H9 (cell line): Measurements from ENCODE around the gene ERP27. TPM values are rescaled to one million over a fixed set of nuclear protein-coding genes. Genes with fewer than 3 reads are reported as not detected.

Experiments used
- DNase-seq: peaks from one replicate; pipeline ENCODE4 v3.0.0-alpha.2; 2017
- H2AFZ ChIP-seq: one replicate; pipeline ENCODE4 v1.6.1; 2013; ENCODE audit warnings: mild to moderate bottlenecking, low read length, control low read depth, moderate library complexity
- H2AK5ac ChIP-seq: 2 replicates; pipeline ENCODE4 v1.6.1; 2013; ENCODE audit warnings: low read length, control low read depth, mixed read lengths; ENCODE audit not compliant: insufficient read length
- H2BK120ac ChIP-seq: one replicate; pipeline ENCODE4 v1.6.1; 2013; ENCODE audit warnings: low read depth, mild to moderate bottlenecking, low read length, control low read depth, inconsistent platforms; ENCODE audit not compliant: poor library complexity, severe bottlenecking
- H2BK12ac ChIP-seq: 2 replicates; pipeline ENCODE4 v1.6.1; 2013; ENCODE audit warnings: low read length, control low read depth, mixed read lengths, low read depth; ENCODE audit not compliant: insufficient read length
- H2BK15ac ChIP-seq: 2 replicates; pipeline ENCODE4 v1.6.1; 2013; ENCODE audit warnings: low read depth, low read length, control low read depth
- H2BK20ac ChIP-seq: one replicate; pipeline ENCODE4 v1.6.1; 2013; ENCODE audit warnings: low read depth, mild to moderate bottlenecking, low read length, control low read depth, inconsistent platforms; ENCODE audit not compliant: poor library complexity, severe bottlenecking
- H2BK5ac ChIP-seq: 2 replicates; pipeline ENCODE4 v1.6.1; 2013; ENCODE audit warnings: low read length, control low read depth, mixed read lengths; ENCODE audit not compliant: insufficient read length
- H3K14ac ChIP-seq: 2 replicates; pipeline ENCODE4 v1.6.1; 2013; ENCODE audit warnings: low read length, control low read depth; ENCODE audit not compliant: insufficient read depth
- H3K18ac ChIP-seq: 2 replicates; pipeline ENCODE4 v1.6.1; 2013; ENCODE audit warnings: low read depth, mild to moderate bottlenecking, mixed read lengths, low read length, control low read depth; ENCODE audit not compliant: insufficient read length
- H3K23ac ChIP-seq: 2 replicates; pipeline ENCODE4 v1.6.1; 2013; ENCODE audit warnings: low read length, control low read depth, mixed read lengths, low read depth; ENCODE audit not compliant: insufficient read length
- H3K23me2 ChIP-seq: 2 replicates; pipeline ENCODE4 v1.6.1; 2013; ENCODE audit warnings: low read depth, mild to moderate bottlenecking, mixed read lengths, low read length, control low read depth; ENCODE audit not compliant: insufficient read length, poor library complexity, severe bottlenecking
- H3K27ac ChIP-seq: 2 replicates; pipeline ENCODE4 v1.5.1; 2013; ENCODE audit warnings: low read length, control low read depth, mixed read lengths, low read depth; ENCODE audit not compliant: insufficient read length
- H3K27me3 ChIP-seq: 2 replicates; pipeline ENCODE4 v1.6.1; 2013; ENCODE audit warnings: low read length, control low read depth, inconsistent platforms; ENCODE audit not compliant: insufficient read depth
- H3K4ac ChIP-seq: 2 replicates; pipeline ENCODE4 v1.6.1; 2013; ENCODE audit warnings: low read depth, mild to moderate bottlenecking, control low read depth, inconsistent platforms, low read length, moderate library complexity
- H3K4me1 ChIP-seq: 2 replicates; pipeline ENCODE4 v1.6.1; 2013; ENCODE audit warnings: low read length, control low read depth, inconsistent platforms; ENCODE audit not compliant: insufficient read depth
- H3K4me2 ChIP-seq: 2 replicates; pipeline ENCODE4 v1.6.1; 2013; ENCODE audit warnings: low read length, control low read depth, mixed read lengths; ENCODE audit not compliant: insufficient read length, insufficient read depth
- H3K56ac ChIP-seq: 2 replicates; pipeline ENCODE4 v1.6.1; 2013; ENCODE audit warnings: low read depth, mild to moderate bottlenecking, mixed read lengths, low read length, control low read depth; ENCODE audit not compliant: insufficient read length
- H3K79me1 ChIP-seq: 2 replicates; pipeline ENCODE4 v1.6.1; 2013; ENCODE audit warnings: low read depth, mild to moderate bottlenecking, moderate library complexity, low read length, control low read depth, inconsistent platforms; ENCODE audit not compliant: insufficient read depth, poor library complexity, severe bottlenecking
- H3K79me2 ChIP-seq: 2 replicates; pipeline ENCODE4 v1.6.1; 2013; ENCODE audit warnings: low read length, control low read depth, inconsistent platforms; ENCODE audit not compliant: insufficient read depth
- H3K9ac ChIP-seq: 2 replicates; pipeline ENCODE4 v1.6.1; 2013; ENCODE audit warnings: low read length, control low read depth, mixed read lengths; ENCODE audit not compliant: insufficient read length; ENCODE audit errors: extremely low read depth
- H3K9me3 ChIP-seq: one replicate; pipeline ENCODE4 v1.6.1; 2013; ENCODE audit warnings: low read depth, low read length, inconsistent platforms; ENCODE audit not compliant: control insufficient read depth
- H3T11ph ChIP-seq: one replicate; pipeline ENCODE4 v1.6.1; 2013; ENCODE audit warnings: mild to moderate bottlenecking, low read length, control low read depth, inconsistent platforms
- H4K20me1 ChIP-seq: one replicate; pipeline ENCODE4 v1.6.1; 2013; ENCODE audit not compliant: control insufficient read depth, insufficient read length, insufficient read depth
- H4K5ac ChIP-seq: 2 replicates; pipeline ENCODE4 v1.6.1; 2013; ENCODE audit warnings: low read depth, mild to moderate bottlenecking, mixed read lengths, low read length, control low read depth; ENCODE audit not compliant: insufficient read length
- H4K8ac ChIP-seq: replicated peaks from 2 replicates; pipeline ENCODE4 v1.6.1; 2013; ENCODE audit warnings: low read length, control low read depth, mixed read lengths, low read depth; ENCODE audit not compliant: insufficient read length
- H4K91ac ChIP-seq: 2 replicates; pipeline ENCODE4 v1.6.1; 2013; ENCODE audit warnings: low read depth, mild to moderate bottlenecking, moderate library complexity, mixed read lengths, low read length, control low read depth; ENCODE audit not compliant: insufficient read length
- H3K27ac Mint-ChIP-seq, 3 experiments: 2 replicates in 2 of 3; 3 replicates in 1 of 3; pipeline ENCODE4 v1.8.0; 2020 to 2021; ENCODE audit warnings: mixed read lengths in 3 of 3, mild to moderate bottlenecking in 1 of 3, moderate library complexity in 1 of 3
- H3K27me3 Mint-ChIP-seq: 2 replicates; pipeline ENCODE4 v1.8.0; 2021; ENCODE audit warnings: low read depth, mild to moderate bottlenecking, moderate library complexity, mixed read lengths
- H3K36me3 Mint-ChIP-seq, 3 experiments: 2 replicates in 2 of 3; 3 replicates in 1 of 3; pipeline ENCODE4 v1.8.0; 2020 to 2021; ENCODE audit warnings: low read depth in 3 of 3, mixed read lengths in 3 of 3; ENCODE audit not compliant: insufficient read depth in 1 of 3
- H3K4me1 Mint-ChIP-seq, 2 experiments: 2 replicates each; pipeline ENCODE4 v1.8.0; 2020; ENCODE audit warnings: mixed read lengths in 2 of 2
- H3K4me3 Mint-ChIP-seq, 2 experiments: 2 replicates in 1 of 2; 3 replicates in 1 of 2; pipeline ENCODE4 v1.8.0; 2020 to 2021; ENCODE audit warnings: mild to moderate bottlenecking in 2 of 2, mixed read lengths in 2 of 2, moderate library complexity in 1 of 2
- H3K9me3 Mint-ChIP-seq, 2 experiments: 2 replicates in 1 of 2; 3 replicates in 1 of 2; pipeline ENCODE4 v1.8.0; 2020; ENCODE audit warnings: mild to moderate bottlenecking in 2 of 2, mixed read lengths in 2 of 2, moderate library complexity in 1 of 2
- CTCF ChIP-seq: fragments of 200-600 bp; sonication (generic); conservative IDR thresholded peaks from 3 replicates; pipeline ENCODE4 v1.8.0; 2021; ENCODE audit warnings: antibody characterized with exemption, mild to moderate bottlenecking
- WGBS: extraction: QIAGEN DNeasy Blood & Tissue Kit; methylation state at CpG from one replicate; pipeline ENCODE4 v1.1.7; 2013; ENCODE audit warnings: missing lambda C conversion rate, low lambda C conversion rate, mixed read lengths; ENCODE audit not compliant: insufficient read length; ENCODE audit errors: extremely low coverage; 5-methylcytosine and 5-hydroxymethylcytosine counted together
- total RNA-seq: library from RNA; stranded (reverse); gene quantifications from 2 replicates; pipeline ENCODE4 v1.2.1, GENCODE V29; 2021

Gene ERP27
- total RNA-seq, 1 experiment from 2014 or later: not detected

GRCh38 chr12:14951851-14952250 is 13.5 kb upstream of the ERP27 start:
- H4K20me1 ChIP-seq: no peaks in the 10 kb centered on the region
- no peak overlapping the region for H2BK5ac ChIP-seq
- Mint-ChIP-seq H3K27ac (no peak overlapping the region), H3K9me3 (no peaks in the 10 kb centered on the region), H3K27me3 (no peaks in the 10 kb centered on the region; the same call in 1 of the 2 replicates), H3K4me1 (peaks cover 10 to 11% of the 10 kb centered on the region in 2 experiments), H3K4me3 (no peak overlapping the region), H3K36me3 (no peaks in the 10 kb centered on the region)
- no peaks in the 10 kb centered on the region for H3K23me2 ChIP-seq
- H3K27ac ChIP-seq: no peak overlapping the region
- H3K4me1 ChIP-seq: peaks cover 12% of the 10 kb centered on the region; the same call in 1 of the 2 replicates
- no peak overlapping the region for H2BK12ac ChIP-seq
- H3K14ac ChIP-seq: no peak overlapping the region
- H2BK15ac ChIP-seq: no peak overlapping the region
- H4K5ac ChIP-seq: no peak overlapping the region
- no peak overlapping the region for H2AFZ ChIP-seq
- H3K23ac ChIP-seq: no peak overlapping the region
- H4K8ac ChIP-seq: no peak overlapping the region
- no peak overlapping the region for H4K91ac ChIP-seq
- H3K4ac ChIP-seq: no peak overlapping the region
- H2AK5ac ChIP-seq: no peak overlapping the region
- no peak overlapping the region for H3K4me2 ChIP-seq
- no peak overlapping the region for H2BK120ac ChIP-seq
- no peaks in the 10 kb centered on the region for H3K9me3 ChIP-seq
- TF ChIP-seq CTCF: no peak
- no peaks in the 10 kb centered on the region for H3K27me3 ChIP-seq
- no peak overlapping the region for H3K56ac ChIP-seq
- no peak overlapping the region for H3K18ac ChIP-seq
- no peaks in the 10 kb centered on the region for H3K79me2 ChIP-seq
- DNase-seq: no peak
- no peak overlapping the region for H3T11ph ChIP-seq
- H2BK20ac ChIP-seq: no peak overlapping the region
- no peak overlapping the region for H3K9ac ChIP-seq
- H3K79me1 ChIP-seq: no peaks in the 10 kb centered on the region
- WGBS: no CpG with 5 or more reads among the region's 1 CpG
